HG02943 (cell line): ENCODE data around the gene FOXL1.
"Not testable (repeated sequence)": the region's sequence is repeated elsewhere in the genome, so short reads cannot be mapped to it uniquely, and the experiment has no call there.

Source experiments
- ATAC-seq: cut with Tn5 transposase; IDR thresholded peaks from one replicate; pipeline ENCODE4 v1.9.1; 2021; ENCODE audit warnings: mild to moderate bottlenecking, low read depth, moderate library complexity; ENCODE audit not compliant: unreplicated experiment

The FOXL1 gene

DNA sequence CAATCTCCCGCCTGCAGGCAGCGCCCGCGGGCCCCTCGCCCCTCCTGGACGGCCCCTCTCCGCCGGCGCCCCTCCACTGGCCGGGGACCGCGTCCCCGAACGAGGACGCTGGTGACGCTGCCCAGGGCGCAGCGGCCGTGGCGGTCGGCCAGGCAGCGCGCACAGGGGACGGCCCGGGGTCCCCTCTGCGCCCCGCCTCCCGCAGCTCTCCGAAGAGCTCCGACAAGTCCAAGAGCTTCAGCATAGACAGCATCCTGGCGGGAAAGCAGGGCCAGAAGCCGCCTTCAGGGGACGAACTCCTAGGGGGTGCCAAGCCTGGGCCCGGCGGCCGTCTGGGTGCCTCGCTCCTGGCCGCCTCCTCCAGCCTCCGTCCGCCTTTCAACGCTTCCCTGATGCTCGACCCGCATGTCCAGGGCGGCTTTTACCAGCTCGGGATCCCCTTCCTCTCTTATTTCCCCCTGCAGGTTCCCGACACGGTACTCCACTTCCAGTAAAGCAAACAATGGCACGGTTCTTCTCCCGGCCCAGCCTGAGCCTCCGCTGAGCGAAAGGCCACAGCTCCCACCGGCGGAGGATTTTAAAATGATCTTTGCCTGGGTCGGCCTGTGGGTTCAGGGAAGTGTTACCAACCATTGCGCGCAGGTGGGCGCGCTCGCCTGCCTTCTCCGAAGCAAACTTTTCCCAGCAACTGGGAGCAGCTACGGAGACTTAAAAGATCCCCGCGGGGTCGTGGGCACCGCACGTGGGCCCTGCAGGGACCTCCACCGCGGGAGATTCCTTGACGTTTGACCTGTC, 1.1 kb downstream of the FOXL1 start:
- ATAC-seq = no peak

DNA sequence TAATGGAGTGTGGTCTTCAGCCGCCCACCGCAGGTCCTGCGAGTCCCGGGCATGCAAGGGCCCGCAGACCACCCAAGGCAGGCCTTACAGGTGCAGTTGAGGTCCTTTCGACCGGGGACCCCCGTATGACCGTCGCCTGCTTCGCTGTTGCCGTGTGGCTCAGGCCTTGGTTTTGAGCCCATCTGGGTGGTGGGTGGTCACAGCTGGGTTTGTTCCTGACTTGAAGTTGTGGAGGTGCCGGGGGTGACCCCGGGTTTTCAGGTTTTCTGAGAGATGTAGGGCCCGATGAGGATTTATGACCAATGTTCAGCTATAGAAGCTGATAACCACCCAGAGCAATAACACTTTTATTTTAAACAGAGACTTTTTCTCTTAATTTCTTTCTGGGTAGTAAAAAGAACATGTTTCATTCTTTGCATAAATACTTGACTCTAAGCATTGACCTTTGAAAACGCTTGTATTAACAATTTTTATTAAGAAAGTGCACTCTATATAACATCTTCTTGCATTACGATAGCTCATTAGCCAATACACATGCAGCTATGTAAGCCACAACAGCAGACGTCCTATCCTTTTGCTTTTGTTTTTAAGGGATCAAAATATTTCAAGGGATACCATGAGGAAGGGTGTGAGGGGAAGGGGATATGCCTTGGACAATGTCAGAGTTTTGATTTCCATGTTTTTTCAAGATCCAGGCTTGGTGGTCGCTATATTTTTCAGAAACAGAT, 1.9 kb downstream of the FOXL1 start:
- ATAC-seq = no peak

DNA sequence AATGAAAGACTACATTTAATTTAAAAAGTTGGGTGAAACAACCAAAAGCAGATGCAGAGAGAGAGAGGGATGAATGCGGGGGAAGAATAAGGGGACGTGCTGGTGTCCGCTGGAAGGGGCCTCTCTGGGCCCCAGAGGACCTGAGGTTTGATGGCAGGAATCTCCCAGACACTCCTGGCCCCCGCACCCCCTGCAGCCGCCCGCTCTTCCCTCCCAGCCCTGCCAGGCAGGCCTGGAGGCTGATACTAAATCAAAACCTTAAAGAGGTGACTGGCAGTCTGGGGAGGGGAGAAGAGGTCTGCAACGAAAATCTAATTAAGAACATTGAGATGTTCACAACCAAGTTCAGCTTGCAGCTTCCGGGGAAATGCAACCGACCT, 2.4 kb downstream of the FOXL1 start:
- ATAC-seq = no peak

DNA sequence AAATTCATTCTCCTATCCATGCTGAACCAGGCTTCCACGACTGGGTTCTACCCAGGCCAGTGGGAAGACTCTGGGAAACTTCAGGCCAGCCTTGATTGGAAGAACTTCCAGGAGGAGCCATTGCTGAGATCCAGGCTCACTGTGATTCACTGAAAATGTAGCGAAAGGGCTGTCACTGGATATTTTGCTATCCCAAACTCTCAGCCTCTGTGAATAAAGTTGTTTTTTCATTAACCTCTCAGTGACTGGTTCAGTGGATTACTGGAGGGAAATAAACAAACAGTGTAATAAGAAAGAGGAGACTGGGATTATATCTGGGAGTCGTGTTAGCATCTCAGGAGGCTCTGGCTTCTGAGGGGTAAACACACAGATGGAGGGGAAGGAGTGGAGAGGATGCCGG, 3.1 kb downstream of the FOXL1 start:
- no peak for ATAC-seq

DNA sequence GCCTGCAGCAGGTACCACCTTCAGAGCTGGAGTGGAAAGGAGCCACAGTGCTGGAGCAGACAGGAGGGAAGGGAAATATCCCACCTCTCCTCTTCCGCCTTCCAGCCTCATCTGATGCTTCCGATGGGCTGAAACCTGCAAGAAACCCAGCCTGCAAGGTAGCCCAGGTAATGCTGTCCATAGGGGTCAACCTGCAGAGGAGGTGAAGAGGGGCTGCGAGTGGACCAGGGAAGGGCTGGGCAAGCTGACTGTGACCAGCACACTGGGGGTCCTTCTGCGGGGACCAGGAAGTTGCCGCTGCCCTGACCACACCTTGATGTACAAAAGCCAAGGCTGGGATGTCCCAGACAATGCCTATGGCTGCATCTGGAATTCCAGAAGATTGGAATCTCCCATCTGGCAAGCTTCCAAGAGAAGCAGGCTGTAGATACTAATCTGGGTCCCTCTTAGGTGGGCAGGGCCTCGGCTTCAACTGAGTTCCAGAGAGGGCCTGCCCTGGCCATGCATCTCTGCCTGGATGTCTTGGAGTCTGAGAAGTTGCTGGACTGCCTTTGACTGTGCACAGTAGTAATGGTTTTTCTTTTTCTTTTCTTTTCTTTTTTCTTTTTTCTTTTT, 5.8 kb downstream of the FOXL1 start:
- ATAC-seq = no peak

DNA sequence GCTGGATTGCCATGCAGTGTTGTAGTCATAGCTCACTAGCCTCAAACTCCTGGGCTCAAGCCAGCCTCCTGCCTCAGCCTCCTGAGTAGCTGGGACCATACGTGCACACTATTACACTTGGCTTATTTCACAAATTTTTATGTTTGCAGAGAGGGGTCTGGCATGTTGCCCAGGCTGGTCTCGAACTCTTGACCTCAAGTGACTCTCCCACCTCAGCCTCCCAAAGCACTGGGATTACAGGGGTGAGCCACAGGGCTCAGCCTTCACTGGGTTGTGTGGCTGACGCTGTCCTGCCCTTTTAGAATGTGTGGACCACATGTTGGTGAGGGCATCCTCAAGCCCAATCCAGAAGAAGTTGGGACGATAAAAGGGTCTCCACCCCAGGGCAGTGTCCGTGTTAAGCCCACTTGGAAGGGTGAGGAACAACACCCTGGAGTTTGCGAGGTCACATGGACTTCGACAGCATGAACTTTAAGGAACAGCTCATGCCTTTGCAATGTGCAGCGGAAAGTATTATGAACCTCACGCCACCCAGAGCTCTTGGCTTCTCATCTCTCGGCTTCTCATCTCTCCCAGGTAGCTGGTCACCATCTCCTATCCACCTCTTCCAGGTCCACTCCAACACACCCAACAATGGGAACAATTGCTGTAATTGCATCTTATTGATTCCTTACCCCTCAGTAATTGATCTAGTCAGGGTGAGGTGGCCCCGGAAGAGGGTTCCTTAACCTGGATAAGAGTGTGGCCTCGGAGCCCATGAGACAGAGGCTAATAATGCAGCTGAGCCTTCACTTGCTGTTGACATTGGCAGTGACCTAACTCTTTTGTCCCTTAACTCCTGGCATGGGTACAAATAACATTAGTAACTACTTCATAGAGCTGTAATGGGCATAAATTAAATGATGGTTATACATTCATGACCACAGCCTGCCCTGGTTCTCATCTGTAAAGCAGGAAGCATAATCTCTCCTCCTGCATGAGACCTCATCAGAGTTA, 6.7 kb downstream of the FOXL1 start:
- no peak for ATAC-seq

DNA sequence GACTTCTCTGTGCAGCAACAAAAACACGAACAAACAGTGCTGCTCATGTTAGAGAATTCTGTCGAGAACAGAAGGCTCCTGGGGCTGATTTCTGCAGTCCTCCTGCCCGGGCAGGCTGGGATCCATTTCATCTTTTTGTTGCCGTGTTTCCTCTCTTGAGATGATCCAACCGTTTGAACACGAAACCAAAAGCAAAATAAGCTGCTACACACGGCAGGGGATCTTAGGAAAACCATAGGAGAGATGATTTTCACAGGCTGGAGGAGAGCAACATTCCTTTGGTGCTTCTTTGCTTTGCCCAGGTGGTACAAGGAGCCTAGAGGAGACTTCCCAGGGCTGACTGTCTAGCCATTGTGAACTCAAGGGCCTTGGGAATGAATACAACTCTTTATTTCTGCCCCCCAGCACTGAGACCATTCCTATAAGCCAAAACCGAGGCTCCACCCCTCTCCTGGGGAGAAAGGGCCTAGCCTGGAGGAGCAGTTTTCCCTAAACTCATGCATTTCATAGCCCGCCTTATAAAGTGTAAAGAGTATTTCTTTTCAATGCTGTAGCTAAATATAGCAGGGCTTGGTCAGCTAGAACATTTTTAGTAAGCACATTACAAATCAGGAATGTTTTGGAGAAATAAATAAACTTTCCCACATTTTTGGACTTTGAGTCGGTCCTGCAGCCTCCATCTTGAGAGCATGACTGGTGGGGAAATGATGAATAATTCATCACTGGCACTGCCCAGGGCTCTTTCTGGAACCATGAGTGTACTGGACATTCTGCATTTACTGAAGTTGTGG, 7.7 kb downstream of the FOXL1 start:
- ATAC-seq = no peak

DNA sequence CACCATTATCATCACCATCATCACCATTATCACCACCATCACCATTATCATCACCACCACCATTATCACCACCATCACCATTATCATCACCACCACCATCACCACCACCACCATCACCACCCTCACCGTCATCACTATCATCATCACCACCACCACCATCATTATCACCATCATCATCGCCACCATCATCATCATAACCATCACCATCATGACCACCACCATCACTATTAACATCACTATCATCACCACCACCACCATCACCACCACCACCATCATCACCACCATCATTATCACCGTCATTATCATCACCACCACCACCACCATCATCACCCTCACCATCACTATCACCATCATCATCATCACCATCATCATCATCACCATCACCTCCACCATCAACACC, 9.1 kb downstream of the FOXL1 start:
- no peak for ATAC-seq

DNA sequence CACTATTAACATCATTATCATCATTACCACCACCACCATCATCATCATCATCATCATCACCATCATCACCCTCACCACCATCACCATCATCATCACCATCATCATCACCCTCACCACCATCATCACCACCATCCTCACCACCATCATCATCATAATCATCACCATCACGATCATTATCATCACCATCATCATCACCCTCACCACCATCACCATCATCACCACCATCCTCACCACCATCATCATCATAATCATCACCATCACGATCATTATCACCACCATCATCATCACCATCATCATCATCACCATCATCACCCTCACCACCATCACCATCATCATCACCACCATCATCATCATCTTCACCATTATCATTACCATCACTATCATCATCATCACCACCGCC, 9.6 kb downstream of the FOXL1 start:
- not testable (repeated sequence) for ATAC-seq

DNA sequence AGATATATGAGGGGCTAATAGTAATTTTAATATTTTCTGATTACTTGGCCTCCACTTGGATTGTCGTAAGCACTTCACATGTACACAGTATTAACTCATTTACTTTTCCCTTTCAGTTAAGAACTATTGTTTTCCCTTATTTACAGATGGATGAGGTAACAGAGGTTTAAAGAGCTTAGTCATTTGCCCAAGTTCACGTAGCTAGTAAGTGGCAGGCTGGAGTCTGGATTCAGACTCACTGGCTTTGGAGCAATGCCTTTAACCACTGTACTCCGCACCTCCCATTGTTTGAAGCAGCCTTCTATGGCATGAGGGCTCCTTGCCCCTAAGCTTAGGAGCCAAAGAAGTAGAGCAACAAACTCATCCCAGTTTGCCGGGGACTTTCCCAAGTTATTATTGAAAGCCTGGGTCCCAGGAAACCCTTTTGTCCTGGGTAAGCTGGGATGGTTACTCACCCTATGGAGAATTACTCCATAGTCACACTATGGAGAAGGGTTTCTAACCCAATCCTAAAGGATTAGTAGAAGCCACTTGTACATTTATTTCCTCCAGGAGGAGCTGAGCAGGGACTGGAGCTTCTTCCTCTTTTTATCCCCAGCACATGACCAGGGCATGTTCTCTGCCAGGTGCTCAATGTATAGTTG, 12.3 kb downstream of the FOXL1 start:
- no peak for ATAC-seq

DNA sequence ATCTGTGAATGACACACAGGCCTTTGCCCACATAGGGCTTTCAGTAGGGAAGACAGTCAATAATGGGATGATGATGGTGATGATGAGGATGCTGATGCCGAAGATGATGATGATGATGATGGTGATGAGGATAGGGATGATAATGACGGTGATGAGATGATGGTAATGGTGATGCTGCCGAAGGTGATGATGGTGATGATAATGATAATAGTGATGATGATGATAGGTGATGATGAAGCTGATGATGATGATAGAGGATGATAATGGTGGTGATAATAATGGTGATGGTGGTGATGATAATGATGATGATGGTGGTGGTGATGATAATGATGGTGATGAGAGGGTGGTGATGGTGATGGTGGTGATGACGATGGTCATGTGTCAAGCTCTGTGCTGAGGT, 12.9 kb downstream of the FOXL1 start:
- ATAC-seq = no peak

DNA sequence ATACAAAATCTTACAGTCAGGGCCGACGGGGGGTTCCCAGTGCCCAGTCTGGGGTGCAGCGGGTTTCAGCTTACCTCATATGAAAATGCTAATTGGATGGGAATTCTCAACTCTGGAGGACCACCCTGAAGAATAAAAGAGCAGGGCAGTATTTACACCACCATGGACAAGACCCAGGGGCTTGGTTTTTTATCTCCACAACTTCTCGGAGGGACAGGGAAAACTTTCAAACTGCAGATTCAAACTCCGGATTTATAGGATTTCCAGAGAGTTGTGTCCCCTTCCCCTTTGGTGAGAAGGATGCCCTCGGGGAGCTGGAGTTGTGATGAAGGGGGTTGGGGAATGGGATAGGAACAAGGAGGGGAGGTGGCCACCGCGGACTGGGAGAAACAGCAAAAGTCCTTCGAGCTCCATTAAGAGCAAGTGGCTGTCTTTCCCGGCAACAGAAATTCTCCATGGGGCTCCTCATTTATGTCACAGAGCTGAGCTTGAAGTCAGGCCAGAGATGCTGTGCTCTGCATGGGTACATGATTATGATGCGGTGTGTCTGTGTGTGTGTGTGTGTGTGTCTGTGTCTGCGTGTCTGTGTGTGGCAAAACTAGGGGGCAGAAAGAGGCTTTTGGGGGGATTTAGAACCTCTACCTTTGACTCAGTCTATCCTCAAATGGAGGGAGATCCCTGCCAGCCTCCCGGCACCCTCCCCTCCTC, 15.7 kb downstream of the FOXL1 start:
- ATAC-seq = no peak

DNA sequence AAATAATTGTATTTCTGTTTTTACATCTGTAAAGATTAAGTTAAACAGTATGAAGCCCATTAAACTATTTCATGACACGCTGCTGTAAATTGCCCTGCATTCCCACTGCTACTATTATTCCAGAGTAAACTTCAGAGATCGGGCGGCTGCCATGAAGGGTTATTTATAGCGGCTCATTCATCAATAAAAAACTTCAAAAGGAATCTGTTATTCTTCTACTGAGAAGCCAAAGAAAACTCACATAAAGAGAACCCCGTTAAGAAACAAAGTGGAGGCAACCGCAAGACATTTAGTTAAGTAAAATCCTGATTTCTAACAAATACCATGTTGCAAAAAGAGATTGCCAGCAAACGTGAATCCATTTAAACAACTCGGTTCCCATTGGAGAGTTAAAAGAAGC, 16.4 kb downstream of the FOXL1 start:
- ATAC-seq = no peak

DNA sequence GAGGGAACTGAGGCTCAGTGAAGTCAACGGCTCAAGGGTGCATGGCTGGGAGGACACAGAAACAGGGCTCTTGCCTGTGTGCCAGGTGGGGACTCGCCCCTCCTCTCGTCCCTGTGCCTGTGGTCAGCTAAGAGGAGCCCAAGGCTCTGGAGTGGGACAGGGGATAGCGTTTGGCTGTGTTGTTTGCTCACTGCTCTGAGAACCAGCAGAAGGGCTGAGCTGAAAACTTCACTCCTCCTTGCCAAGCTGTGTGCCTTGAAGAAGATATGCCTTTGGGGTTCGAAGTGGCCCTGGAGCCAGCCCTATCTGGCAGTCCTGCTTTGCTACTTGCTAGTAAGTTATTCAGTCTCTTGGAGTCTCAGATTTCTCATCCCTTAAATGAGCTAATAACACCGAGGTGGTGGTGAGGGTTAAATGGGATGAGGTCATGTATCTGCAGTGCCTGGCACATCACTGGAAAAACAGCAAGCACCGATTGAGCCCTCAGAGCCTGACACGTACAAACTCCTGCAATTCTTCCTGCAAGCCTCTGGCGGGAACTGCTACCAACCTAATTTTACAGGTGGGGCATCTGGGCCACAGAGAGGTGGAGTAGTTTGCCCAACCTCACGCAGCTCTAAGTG, 17.7 kb downstream of the FOXL1 start:
- ATAC-seq = no peak

DNA sequence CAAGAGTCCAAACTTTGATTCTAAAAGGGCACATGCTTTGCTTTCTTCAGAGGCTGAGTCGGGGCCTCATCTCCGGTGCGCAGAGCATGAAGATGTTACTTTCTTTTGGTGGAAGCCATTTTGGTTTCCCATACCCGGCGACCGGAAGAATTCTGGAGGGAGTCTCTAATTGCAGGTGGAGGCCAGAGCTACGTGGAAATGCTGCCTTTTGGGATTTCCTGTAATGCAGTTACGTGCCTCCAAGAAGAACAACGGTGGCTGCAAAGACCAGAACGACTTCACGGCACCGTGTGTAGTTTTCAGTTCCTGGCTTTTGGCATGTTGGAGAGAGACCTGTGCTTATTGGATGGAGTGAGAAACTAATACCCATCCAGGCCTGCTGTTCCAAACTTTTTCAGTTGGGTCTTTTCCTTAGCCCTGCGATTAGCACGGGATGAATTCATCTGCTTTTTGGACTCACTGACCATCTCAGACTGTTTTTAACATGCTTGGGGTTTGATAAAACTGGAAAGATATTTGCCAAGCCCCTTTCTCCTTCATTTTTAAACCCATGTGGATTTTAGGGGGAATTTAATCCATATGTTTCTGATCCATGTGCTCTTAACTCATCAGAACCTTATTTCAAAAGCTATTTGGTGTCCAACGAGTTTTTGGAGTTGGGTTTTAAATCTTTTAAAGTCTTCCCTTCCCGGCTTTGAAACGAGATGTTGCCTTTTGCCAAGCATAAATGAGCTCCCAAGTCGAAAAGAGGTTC, 19.0 kb downstream of the FOXL1 start:
- no peak for ATAC-seq

DNA sequence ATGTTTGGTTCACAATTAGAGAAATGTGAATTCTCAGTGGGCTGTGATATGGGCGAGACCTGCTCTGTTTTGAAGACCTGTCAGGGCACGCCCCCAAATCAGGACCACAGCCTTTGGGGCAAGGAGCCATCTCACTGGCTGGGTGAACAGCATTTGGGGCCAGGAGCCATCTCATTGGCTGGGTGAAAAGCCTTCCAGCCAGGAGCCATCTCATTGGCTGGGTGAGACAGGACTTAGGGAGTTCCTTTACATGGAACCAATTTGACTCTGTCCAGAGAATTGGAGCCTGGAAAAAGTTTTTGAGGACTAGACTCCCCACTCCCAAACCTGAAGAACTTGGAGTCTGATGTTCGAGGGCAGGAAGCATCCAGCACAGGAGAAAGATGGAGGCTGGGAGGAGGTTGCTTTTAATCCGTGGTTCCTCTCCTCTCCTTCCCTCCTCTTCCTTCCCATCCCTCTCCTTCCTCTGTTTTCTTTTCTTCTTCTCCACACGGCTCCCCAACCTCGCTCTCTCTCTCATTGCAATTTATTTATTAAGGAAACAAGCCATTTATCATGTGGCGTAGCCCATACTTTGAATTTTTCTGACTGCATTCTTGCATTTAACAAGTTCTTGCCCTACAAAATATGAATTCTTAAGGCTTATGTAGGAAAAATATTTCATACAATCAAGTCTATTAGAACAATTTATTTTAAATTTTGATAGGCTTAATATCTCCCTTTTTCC, 19.7 kb downstream of the FOXL1 start:
- ATAC-seq = no peak
